Heart left ventricle (tissue), 13 donors: ENCODE measurements around the gene ACTL6B.

ENCODE experiments used
- CTCF ChIP-seq, 12 donors: fragments of 200-600 bp; sonication (generic) in 4 of 12; IDR thresholded peaks; one replicate each; pipeline versions ENCODE4 v1.5.0 to v1.8.0; 2018 to 2022; ENCODE audit warnings: antibody characterized with exemption in 12 of 12, mild to moderate bottlenecking in 5 of 12
- POLR2A ChIP-seq, 2 donors: fragments of 450-650 bp; IDR thresholded peaks; one replicate each; pipeline ENCODE4 v1.6.1; 2017; ENCODE audit warnings: antibody characterized with exemption in 2 of 2, mild to moderate bottlenecking in 2 of 2, moderate library complexity in 2 of 2
- donor health status: ischemic (EF 13 %, LVEDD 7.1; RV severe dilation, severe dysfunction).
- donor health status: DM: no; HTN: yes; CAD: no.
- donor health status: DM: no; HTN: no; CAD: no.
- donor health status: ischemic (EF 25% LVEDD 6.9; RV normal size, moderate dysfunction).
- donor health status: ischemic (EF 25% LVEDD 5.7; RV mildly dilated, moderate dysfunction).
- donor health status: ischemic (EF 35%, LVEDD 5.7; RV mildly dilated, moderate dysfunction).
- donor health status: nonischemic (EF 11% LVEDD 7.7; RV severe dilation, severe dysfunction).
- donor health status: DM: yes; HTN: yes; CAD: no.
- donor health status: PGD.
- donor health status: ischemic (EF 29% LVEDD 5.4; RV normal size, mild dysfunction).
- donor health status: nonischemic (EF 23%, LVEDD 6.1; RV moderate dilation, normal function).

GRCh38 chr7:100678291-100678984 lies 22.2 kb upstream of the ACTL6B start:
- TF ChIP-seq CTCF (IDR thresholded peaks at IDR 0.05) (no peak), POLR2A (IDR thresholded peaks at IDR 0.05) (no peak)
